Endothelial cell of umbilical vein (primary cell): ENCODE results near the gene LAMB1. TPM values are rescaled to one million over a fixed set of nuclear protein-coding genes. Genes with fewer than 3 reads are reported as not detected.

Experiments
- BruUV-seq: library from RNA; stranded (reverse); fragments of 400-500 nt; replicated peaks from 2 replicates; lab custom pipeline; 2021; lab: Mats Ljungman, UMichigan
- CTCF ChIA-PET: fragments of 300-600, 350-600 bp; sonication (Branson Sonifier 250); formaldehyde crosslinking; loops from one replicate; lab custom pipeline; 2021; ENCODE audit warnings: antibody characterized with exemption, inconsistent platforms; lab: Charles Lee
- POLR2A ChIA-PET: fragments of 300-600, 350-600 bp; sonication (Branson Sonifier 250); formaldehyde crosslinking; loops from one replicate; lab custom pipeline; 2021; ENCODE audit warnings: antibody characterized with exemption, inconsistent platforms; lab: Charles Lee
- DNase-seq: peaks from one replicate; pipeline ENCODE4 v3.0.0-alpha.2; 2011; ENCODE audit warnings: low read depth, low spot score
- FAIRE-seq: peaks from 2 replicates; lab custom pipeline; 2011; peaks lifted over from hg19 to GRCh38; lab: Jason Lieb, UNC
- H2AFZ ChIP-seq: 2 replicates; pipeline ENCODE4 v1.6.0; 2012; ENCODE audit warnings: low read depth, low read length, control low read depth, inconsistent platforms
- H3K27ac ChIP-seq: 2 replicates; pipeline ENCODE4 v1.5.1; 2011; ENCODE audit warnings: low read depth, mild to moderate bottlenecking, control low read depth, low read length, moderate library complexity; ENCODE audit not compliant: insufficient read depth
- H3K27me3 ChIP-seq, 2 experiments: 2 replicates each; pipeline versions ENCODE4 v1.6.0 to v1.6.1; 2011; ENCODE audit warnings: low read length in 2 of 2, mixed read lengths in 1 of 2; ENCODE audit not compliant: control insufficient read depth in 2 of 2, insufficient read depth in 2 of 2
- H3K36me3 ChIP-seq, 2 experiments: 2 replicates in 1 of 2; 3 replicates in 1 of 2; pipeline ENCODE4 v1.5.1; 2011; ENCODE audit warnings: low read length in 2 of 2, mild to moderate bottlenecking in 1 of 2, moderate library complexity in 1 of 2; ENCODE audit not compliant: control insufficient read depth in 2 of 2, insufficient read depth in 2 of 2; ENCODE audit errors: extremely low read depth in 1 of 2
- H3K4me1 ChIP-seq: 3 replicates; pipeline ENCODE4 v1.5.1; 2011; ENCODE audit warnings: mild to moderate bottlenecking, low read length; ENCODE audit not compliant: control insufficient read depth, insufficient read depth; ENCODE audit errors: extremely low read depth
- H3K4me2 ChIP-seq: 2 replicates; pipeline ENCODE4 v1.6.1; 2011; ENCODE audit warnings: low read length, control low read depth, mixed read lengths; ENCODE audit not compliant: insufficient read depth
- H3K4me3 ChIP-seq, 3 experiments: fragments of 200-600 bp in 1 of 3; sonication (generic), shearing (Covaris generic) in 1 of 3; replicated peaks in 1 of 3; 2 replicates each; pipeline ENCODE4 v1.5.1; 2011 to 2016; ENCODE audit warnings: control low read depth in 3 of 3, low read length in 3 of 3, mild to moderate bottlenecking in 2 of 3, inconsistent platforms in 1 of 3, low read depth in 1 of 3, moderate library complexity in 1 of 3; ENCODE audit not compliant: insufficient read depth in 1 of 3
- H3K79me2 ChIP-seq: 2 replicates; pipeline ENCODE4 v1.6.0; 2012; ENCODE audit warnings: low read length, inconsistent platforms; ENCODE audit not compliant: control insufficient read depth, insufficient read depth
- H3K9ac ChIP-seq: replicated peaks from 2 replicates; pipeline ENCODE3; 2011; ENCODE audit warnings: low read length, control low read depth; ENCODE audit not compliant: insufficient read depth; ENCODE audit errors: extremely low read depth
- H3K9me1 ChIP-seq: replicated peaks from 3 replicates; pipeline ENCODE4 v1.6.0; 2011; ENCODE audit warnings: mild to moderate bottlenecking, low read length; ENCODE audit not compliant: control insufficient read depth, insufficient read depth; ENCODE audit errors: extremely low read depth
- H3K9me3 ChIP-seq: replicated peaks from 2 replicates; pipeline ENCODE4 v1.5.1; 2012; ENCODE audit warnings: low read length, inconsistent platforms; ENCODE audit not compliant: control insufficient read depth, insufficient read depth
- H4K20me1 ChIP-seq: replicated peaks from 2 replicates; pipeline ENCODE3; 2011; ENCODE audit warnings: mild to moderate bottlenecking, low read length; ENCODE audit not compliant: control insufficient read depth, insufficient read depth; ENCODE audit errors: extremely low read depth
- EZH2 ChIP-seq: IDR thresholded peaks from 2 replicates; pipeline ENCODE4 v1.6.1; 2012; ENCODE audit warnings: borderline replicate concordance, low read depth, mild to moderate bottlenecking, moderate library complexity, low read length, inconsistent platforms; ENCODE audit not compliant: severe bottlenecking
- GATA2 ChIP-seq: IDR thresholded peaks from 2 replicates; pipeline ENCODE4 v1.7.0; 2011; ENCODE audit warnings: low read depth, mild to moderate bottlenecking, moderate library complexity, mixed read lengths, low read length; ENCODE audit not compliant: insufficient read length, insufficient read depth
- JUN ChIP-seq: IDR thresholded peaks from 2 replicates; pipeline ENCODE4 v1.6.1; 2011; ENCODE audit warnings: borderline replicate concordance, low read depth; ENCODE audit not compliant: insufficient read length, insufficient read depth
- MYC ChIP-seq: IDR thresholded peaks from one replicate; pipeline ENCODE4 v1.6.1; 2011; ENCODE audit warnings: mild to moderate bottlenecking, low read depth, low read length
- POLR2A ChIP-seq: IDR thresholded peaks from 2 replicates; pipeline ENCODE4 v1.6.1; 2012; ENCODE audit warnings: low read depth, mild to moderate bottlenecking, control low read depth, low read length
- POLR2AphosphoS5 ChIP-seq: IDR thresholded peaks from 2 replicates; pipeline ENCODE4 v1.6.1; 2012; ENCODE audit warnings: low read depth, mild to moderate bottlenecking, control low read depth, low read length, moderate library complexity; ENCODE audit not compliant: insufficient read depth
- dilution Hi-C: fragments of 300-500 bp; cut with MboI; formaldehyde crosslinking; loops from one replicate; pipeline ENCODE4 v1.15.0; 2019; ENCODE audit warnings: low sequenced_read_pairs; ENCODE audit not compliant: extremely low pct_ligation_motif_present
- intact Hi-C: fragments of 100-400 bp; cut with micrococcal nuclease; formaldehyde crosslinking; loops from one replicate; pipeline ENCODE4 v1.10.0; 2022
- polyA plus RNA-seq, 4 experiments: library from polyadenylated mRNA; depleted of rRNA in 3 of 4; stranded (reverse) in 3 of 4; unstranded in 1 of 4; fragments of >200 nt; gene quantifications; 2 replicates each; pipeline versions ENCODE4 v1.2.1 to v1.2.3, GENCODE V29; 2011 to 2012; ENCODE audit warnings: missing spikeins in 1 of 4
- total RNA-seq: library from RNA; stranded (reverse); gene quantifications from 2 replicates; pipeline ENCODE4 v1.2.3, GENCODE V29; 2021
- TF ChIP-seq, protein P1 (sequence below): IDR thresholded peaks from 2 replicates; pipeline ENCODE4 v1.6.1; 2011; ENCODE audit not compliant: insufficient read depth, insufficient read length

Gene LAMB1
- total and polyA plus RNA-seq, 2 donors (not counting 3 experiments of a cell fraction or from before 2014, with no cell fraction given): 588 to 703 TPM

DNA sequence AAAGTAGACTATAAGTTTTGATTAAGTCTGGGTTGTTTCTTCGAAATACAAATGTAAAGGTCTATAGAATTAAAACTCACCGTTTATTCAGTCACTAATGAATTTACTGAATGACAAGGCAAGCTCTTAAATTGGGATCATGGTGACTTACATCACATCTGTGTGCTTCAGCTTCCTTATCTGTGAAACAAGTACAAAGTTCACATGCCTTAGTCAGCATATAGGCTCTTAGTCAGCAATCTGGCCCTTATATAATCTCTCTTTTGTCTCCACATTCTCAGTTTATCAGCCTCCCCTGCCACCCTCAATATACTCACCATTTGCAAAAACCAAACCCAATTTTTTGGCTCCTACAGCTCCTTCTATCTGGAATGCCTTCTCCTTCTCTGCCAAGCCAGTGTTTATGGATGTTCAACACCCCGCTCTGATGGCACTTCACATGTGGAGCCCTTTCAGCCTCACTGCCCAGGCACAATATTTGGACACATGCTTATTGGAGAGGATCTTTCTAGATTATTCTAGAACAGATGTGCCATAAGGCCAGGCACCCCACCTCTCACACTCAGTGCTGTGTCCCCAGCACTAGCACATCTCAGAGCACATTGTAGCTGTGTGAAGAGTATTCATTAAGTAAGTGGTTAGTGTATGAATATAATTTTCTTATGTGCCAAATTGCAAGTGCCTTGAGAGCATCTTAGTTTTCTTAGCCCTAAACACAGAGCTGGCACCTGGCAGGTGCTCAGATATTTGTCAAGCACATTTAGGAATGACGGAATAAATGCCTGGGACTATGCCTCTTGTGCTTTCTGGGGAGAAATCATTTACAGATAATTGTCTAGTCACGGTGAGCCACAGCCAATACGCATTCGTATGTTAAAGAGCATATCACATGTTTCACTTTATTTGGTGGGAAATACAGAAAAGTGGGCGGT, 9.8 kb upstream of the LAMB1 start:
- DNase-seq (peak; percentile 49), FAIRE-seq (no peak)
- BruUV-seq: no TSS peak
- ChIA-PET POLR2A (interaction anchor here (0.9 kb wide), 1 partner anchor 17 kb away, joined by 3 read pairs; no protein-coding TSS in a partner anchor), CTCF (interaction anchor here (0.8 to 9.6 kb wide), 3 partner anchors 9 to 17 kb away, joined by 3 to 284 read pairs (median 3); partner anchors contain the start of gene LAMB1)
- dilution Hi-C loops (no loop called here), intact Hi-C loops (loop anchor here (10.0 kb wide), 1 partner anchor 282 kb away; no protein-coding TSS in a partner anchor)
- H3K4me2 ChIP-seq: no peak overlapping the region
- no peak overlapping the region for H3K4me3 ChIP-seq
- no peaks in the 10 kb centered on the region for H3K36me3 ChIP-seq
- no peaks in the 10 kb centered on the region for H3K79me2 ChIP-seq
- H3K9ac ChIP-seq: no peak overlapping the region
- H3K9me1 ChIP-seq: no peaks in the 10 kb centered on the region
- no peak for TF ChIP-seq POLR2AphosphoS5
- TF ChIP-seq GATA2: peak; percentile 35
- TF ChIP-seq JUN: no peak
- H3K9me3 ChIP-seq: no peaks in the 10 kb centered on the region
- H2AFZ ChIP-seq: no peak overlapping the region
- H4K20me1 ChIP-seq: no peaks in the 10 kb centered on the region
- H3K27ac ChIP-seq: no peak overlapping the region
- no peaks in the 10 kb centered on the region for H3K27me3 ChIP-seq
- H3K4me1 ChIP-seq: peaks cover 45% of the 10 kb centered on the region

DNA sequence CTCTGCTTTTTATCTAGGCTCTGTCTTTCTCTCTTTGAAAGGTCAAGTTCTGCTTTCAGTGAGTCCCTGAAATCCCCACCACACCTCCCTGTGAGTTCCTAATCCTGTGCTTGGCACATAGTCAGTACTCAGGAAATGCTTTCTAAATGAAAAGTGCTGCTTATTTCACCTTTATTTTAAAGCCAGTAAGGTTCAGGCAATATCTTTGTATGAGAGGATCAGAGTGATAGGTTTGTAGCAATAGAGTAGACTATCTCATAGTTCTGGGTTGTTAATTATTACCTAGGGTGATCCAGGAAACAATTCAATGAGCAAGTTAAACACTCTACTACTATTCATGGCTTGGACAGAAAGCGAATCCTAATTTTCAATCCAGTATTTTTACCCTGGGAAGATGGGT, 7.4 kb upstream of the LAMB1 start:
- H3K9me1 ChIP-seq: no peaks in the 10 kb centered on the region
- H3K9me3 ChIP-seq: no peaks in the 10 kb centered on the region
- H3K4me1 ChIP-seq: peaks cover 22% of the 10 kb centered on the region
- no peaks in the 10 kb centered on the region for H3K36me3 ChIP-seq
- BruUV-seq: no TSS peak
- dilution Hi-C loops: no loop called here
- H3K79me2 ChIP-seq: no peaks in the 10 kb centered on the region
- H3K9ac ChIP-seq: no peak overlapping the region
- intact Hi-C loops: loop anchor here (10.0 kb wide), 1 partner anchor 284 kb away; no protein-coding TSS in a partner anchor
- no peak overlapping the region for H3K4me3 ChIP-seq
- no peak overlapping the region for H2AFZ ChIP-seq
- no peak for DNase-seq
- no peak overlapping the region for H3K4me2 ChIP-seq
- ChIA-PET CTCF (interaction anchor here (1.0 kb wide), 1 partner anchor 9 kb away, joined by 3 read pairs; no protein-coding TSS in a partner anchor), POLR2A (no interaction called here)
- no peaks in the 10 kb centered on the region for H4K20me1 ChIP-seq
- no peak overlapping the region for H3K27ac ChIP-seq
- no peaks in the 10 kb centered on the region for H3K27me3 ChIP-seq
- no peak for TF ChIP-seq POLR2AphosphoS5
- no peak for TF ChIP-seq GATA2
- no peak for TF ChIP-seq EZH2
- TF ChIP-seq, protein P1, sequence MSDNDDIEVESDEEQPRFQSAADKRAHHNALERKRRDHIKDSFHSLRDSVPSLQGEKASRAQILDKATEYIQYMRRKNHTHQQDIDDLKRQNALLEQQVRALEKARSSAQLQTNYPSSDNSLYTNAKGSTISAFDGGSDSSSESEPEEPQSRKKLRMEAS: no peak
- TF ChIP-seq POLR2A: no peak
- TF ChIP-seq JUN: no peak
- TF ChIP-seq MYC: no peak
- no peak for FAIRE-seq
